HG02884 (cell line): ENCODE measurements around the gene DSCAML1.

ENCODE experiments used
- ATAC-seq: cut with Tn5 transposase; IDR thresholded peaks from one replicate; pipeline ENCODE4 v1.9.1; 2021; ENCODE audit warnings: mild to moderate bottlenecking, moderate library complexity; ENCODE audit not compliant: unreplicated experiment

Gene DSCAML1

GRCh38 chr11:117439256-117439655, 357.8 kb downstream of the DSCAML1 start:
- ATAC-seq, result no peak

- ATAC-seq, result no peak
These were observed 358.5 kb downstream of the DSCAML1 start for GRCh38 chr11:117438371-117439000.

- ATAC-seq, result no peak
These were observed 359.3 kb downstream of the DSCAML1 start for GRCh38 chr11:117437791-117438130.

GRCh38 chr11:117437041-117437790, 359.8 kb downstream of the DSCAML1 start:
- ATAC-seq, result no peak

DNA sequence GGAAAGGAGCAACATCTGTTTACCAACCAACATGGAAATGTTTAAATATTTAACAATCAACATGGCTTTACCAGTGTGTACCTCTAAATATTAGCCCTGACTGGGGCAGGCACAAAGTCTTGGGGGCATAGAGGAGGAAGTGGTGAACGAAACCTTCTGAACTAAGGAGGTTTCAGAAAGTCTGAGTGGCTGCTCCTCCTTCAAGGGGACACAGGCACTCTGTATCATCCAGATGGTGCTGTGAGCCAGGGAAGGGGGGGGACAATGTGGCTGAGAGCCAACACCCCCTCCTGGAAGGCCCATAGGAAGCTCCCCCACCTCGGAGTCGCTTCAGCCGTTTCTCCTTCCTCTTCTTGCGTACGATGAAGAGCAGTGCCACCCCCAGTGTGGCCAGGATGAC, 361.7 kb downstream of the DSCAML1 start:
- ATAC-seq, result no peak

DNA sequence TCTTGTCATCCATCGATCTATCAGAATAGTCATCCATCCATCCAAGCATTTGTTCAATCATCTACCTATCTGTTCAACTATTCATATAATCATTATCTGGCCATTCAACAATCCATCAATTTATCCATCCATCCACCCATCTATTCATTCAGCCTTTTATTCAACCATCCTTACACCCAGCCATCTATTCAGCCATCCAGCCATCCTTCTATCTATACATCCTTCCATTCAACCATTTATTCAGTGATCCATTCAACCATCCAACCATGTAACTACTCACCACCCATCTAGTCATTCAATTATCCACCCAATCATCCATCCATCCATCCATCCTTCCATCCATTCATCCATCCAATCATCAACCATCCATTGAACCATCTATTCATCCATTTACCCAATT, 362.5 kb downstream of the DSCAML1 start:
- no peak for ATAC-seq

GRCh38 chr11:117433717-117434116, 363.3 kb downstream of the DSCAML1 start:
- ATAC-seq, result no peak

- ATAC-seq, result no peak
These were observed 365.6 kb downstream of the DSCAML1 start for GRCh38 chr11:117431436-117431835.

DNA sequence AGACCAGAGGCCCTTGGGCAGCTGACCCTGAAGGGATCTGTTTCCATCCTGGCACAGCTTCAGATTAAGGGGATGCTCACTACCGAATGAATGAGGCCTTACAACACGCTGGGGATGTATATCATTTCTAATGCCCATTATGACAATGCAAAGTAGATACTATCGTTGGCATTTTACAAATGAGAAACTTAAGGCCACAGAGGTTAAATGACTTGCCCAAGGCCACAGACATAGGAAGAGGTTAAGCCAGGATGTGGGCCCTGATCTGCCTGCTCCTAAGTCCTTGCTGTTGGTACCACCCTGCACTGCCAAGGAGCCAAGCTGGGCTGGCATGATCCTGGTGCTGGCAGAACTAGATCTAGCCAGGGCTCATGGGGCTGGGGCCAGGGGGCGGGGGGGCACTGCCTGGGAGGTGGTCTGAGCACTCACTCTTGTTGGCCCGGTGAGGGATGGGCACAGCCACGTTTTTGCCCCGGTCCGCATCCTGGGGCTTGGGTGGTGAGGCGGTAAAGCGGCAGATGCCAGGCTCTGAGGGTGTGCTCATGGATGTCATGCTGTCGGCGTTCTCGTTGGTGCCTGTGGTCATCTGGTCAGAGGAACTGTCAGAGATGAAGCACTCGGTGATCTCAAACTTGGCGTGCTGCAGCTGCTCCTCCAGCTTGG, 366.6 kb downstream of the DSCAML1 start:
- ATAC-seq, result no peak

DNA sequence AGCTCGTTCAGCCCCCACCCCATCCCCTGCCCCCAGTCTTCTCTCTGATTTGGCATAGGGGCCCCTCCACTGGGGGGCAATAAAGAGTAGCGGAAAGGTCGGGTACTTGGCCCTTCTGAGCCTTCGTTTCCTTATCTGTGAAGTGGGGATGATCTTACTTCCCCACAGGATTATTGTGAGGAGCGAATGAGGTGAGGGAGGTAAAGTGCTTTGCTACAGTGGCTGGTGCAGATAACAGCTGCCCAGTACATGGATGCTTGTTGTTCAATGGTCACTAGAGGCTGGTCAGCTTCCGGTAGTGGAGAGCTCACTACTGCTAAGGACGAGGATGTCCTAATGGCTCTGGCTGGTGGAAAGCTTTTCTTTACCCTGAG, 368.2 kb downstream of the DSCAML1 start:
- ATAC-seq, result no peak

GRCh38 chr11:117428186-117428855, 368.7 kb downstream of the DSCAML1 start:
- no peak for ATAC-seq

DNA sequence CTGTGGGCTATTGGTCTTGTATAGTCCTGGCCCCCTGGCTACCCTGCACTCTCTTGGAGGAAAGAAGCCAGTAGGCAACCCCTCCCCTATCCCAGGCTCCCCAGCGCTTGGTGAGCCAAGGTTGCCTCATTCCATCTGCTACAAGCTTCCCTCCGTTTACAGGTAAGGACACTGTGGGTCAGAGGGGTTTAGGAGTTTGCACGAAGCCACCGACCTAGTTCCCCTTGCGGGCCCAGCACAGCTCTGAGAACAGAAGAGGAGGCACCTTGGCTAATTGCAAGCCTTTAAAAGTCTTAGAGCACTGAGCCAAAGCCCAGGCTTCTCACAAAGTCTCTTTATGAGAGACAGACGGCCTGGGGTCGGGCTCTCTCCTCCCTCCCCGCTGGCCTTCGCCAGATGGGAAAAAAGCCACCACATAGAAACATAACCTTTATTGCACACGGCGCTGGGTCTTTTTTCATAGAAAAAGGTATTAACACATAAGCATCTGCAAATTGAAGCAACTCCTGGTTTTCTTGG, 369.6 kb downstream of the DSCAML1 start:
- no peak for ATAC-seq

DNA sequence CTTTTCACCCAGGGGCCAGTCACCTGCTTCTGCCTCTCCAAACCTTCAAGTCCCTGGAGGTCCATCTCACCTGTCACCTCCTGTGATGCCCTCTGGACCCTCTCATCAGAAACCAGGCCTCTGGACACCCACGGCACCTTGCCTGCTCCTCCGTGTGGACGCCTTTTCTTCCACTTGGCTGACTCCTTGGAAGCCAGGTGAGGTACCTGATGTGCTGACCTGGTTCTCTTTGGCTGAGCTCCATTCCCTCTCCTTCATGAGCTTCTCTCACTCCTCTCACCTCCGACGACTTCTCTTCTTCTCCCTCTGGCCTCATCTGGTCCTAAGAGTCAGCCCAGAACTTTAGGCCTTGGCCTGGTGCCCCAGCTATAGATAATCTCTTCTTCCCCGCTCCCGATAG, 370.1 kb downstream of the DSCAML1 start:
- ATAC-seq, result no peak

GRCh38 chr11:117426297-117426685, 370.7 kb downstream of the DSCAML1 start:
- ATAC-seq, result no peak

- no peak for ATAC-seq
These were observed 371.2 kb downstream of the DSCAML1 start for GRCh38 chr11:117425679-117426296.

DNA sequence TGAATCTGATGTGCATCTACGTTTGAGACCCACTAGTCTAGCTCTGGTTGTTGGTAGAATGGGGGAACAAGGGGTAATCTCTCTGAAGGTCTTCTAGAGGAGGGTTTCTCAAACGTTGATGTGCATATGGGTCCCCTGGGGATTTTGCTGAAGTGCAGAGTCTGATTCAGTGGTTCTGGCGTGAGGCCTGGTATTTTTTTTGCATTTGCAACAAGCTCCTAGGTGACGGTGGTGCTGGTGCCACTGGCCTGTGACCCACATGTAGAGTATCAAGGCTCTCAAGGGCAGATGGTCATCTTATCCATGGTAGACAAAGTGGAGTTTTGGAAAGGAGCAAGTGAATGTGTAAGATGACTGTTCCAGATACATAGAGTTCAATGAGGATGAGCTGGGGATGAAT, 372.2 kb downstream of the DSCAML1 start:
- ATAC-seq, result no peak

DNA sequence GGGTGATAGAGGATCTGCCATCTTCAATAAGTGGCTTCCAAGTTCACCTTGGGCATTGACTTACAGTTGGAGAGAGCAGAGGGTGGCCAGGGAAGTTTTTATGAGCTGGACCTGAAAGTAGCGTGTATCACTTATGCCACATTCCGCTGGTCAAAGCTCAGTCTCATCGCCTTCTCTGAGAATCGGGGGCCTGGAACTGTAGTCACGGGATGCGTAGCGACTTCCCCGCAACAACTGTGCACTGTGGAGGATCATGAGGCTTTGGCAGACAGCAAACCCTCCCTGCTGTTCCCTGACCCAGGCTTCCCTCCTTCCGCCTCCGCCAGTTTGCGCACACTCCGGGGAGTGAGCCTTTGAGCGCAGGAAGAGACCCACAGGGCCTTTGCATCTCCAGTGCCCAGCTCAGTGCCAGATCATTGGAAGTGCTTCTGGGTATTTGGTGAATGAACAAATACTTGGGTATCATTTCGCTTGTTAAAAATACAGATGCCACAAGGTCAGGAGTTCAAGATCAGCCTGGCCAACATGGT, 373.9 kb downstream of the DSCAML1 start:
- no peak for ATAC-seq

GRCh38 chr11:117421476-117421875, 375.5 kb downstream of the DSCAML1 start:
- ATAC-seq, result no peak

DNA sequence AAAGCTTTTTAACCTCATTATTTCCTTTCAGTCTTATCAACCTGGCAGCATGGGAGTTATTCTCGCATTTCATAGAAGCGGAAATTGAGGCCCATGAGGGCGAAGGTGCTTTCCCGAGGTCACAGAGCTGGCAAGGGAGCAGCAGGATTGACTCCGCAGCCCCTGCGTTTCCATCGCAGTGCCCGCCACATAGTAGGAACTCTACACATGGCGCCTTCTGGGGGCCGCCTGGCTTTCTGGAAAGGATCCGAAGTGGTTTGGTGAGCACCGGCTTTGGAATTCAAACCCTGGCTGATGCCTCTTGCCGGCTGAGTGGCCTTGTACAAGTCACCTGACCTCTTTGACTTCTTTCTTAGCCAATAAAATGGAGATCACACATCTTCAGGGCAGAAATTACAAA, 376.0 kb downstream of the DSCAML1 start:
- no peak for ATAC-seq

- ATAC-seq, result no peak
These were observed 376.4 kb downstream of the DSCAML1 start for GRCh38 chr11:117420598-117420997.

GRCh38 chr11:117420143-117420485, 376.9 kb downstream of the DSCAML1 start:
- no peak for ATAC-seq
